Esophagus squamous epithelium (tissue), 4 donors: ENCODE measurements around the gene KCNQ1.

Experiments
- CTCF ChIP-seq, 6 experiments: fragments of 450-650 bp in 4 of 6; fragments of 200-600 bp in 2 of 6; sonication (generic) in 2 of 6; IDR thresholded peaks; one replicate each; pipeline ENCODE4 v1.5.1; 2016 to 2019; ENCODE audit warnings: antibody characterized with exemption in 6 of 6, mild to moderate bottlenecking in 4 of 6, moderate library complexity in 4 of 6
- POLR2A ChIP-seq, 4 donors: fragments of 450-650 bp; IDR thresholded peaks; one replicate each; pipeline ENCODE4 v1.6.1; 2017; ENCODE audit warnings: antibody characterized with exemption in 4 of 4, mild to moderate bottlenecking in 4 of 4, moderate library complexity in 3 of 4

DNA sequence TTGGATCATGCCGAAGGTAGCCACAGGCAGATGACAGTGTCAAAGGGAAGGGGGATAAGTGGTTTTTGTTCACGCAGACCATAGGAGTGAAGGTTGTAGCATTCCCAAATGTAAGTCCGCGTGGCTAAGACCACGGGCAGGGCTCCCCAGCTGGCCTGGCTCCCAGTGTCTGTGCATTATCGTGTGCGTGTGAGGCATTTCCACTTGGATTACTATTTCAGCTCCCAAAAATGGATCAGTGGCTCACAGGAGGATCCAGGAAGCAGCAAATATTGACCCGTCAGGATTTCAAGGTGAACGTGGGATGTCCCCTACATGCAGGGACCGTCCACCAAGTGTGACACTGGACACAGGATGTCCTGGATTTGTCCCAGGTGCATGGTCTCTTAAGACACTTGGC lies 430.2 kb downstream of the KCNQ1 start:
- no peak for TF ChIP-seq CTCF (IDR thresholded peaks at IDR 0.05)
- no peak for TF ChIP-seq POLR2A (IDR thresholded peaks at IDR 0.05)
